T-helper 1 cell treated with Interleukin-12 subunit alpha and Interleukin-12 subunit beta and Interleukin-4 antibody, amounts not matched to agents 30 μg/mL and 1 μg/mL, for 36 hours (primary cell): ENCODE measurements around the gene RAB19.

Experiments
- H3K27ac Mint-ChIP-seq: one replicate; pipeline ENCODE4 v1.8.0; 2021; ENCODE audit warnings: mild to moderate bottlenecking, mixed read lengths
- H3K27me3 Mint-ChIP-seq: one replicate; pipeline ENCODE4 v1.8.0; 2021; ENCODE audit warnings: low read depth, mixed read lengths
- H3K36me3 Mint-ChIP-seq: one replicate; pipeline ENCODE4 v1.8.0; 2021; ENCODE audit warnings: low read depth, mixed read lengths
- H3K4me1 Mint-ChIP-seq: one replicate; pipeline ENCODE4 v1.8.0; 2021; ENCODE audit warnings: low read depth, mixed read lengths
- H3K4me3 Mint-ChIP-seq: one replicate; pipeline ENCODE4 v1.8.0; 2021; ENCODE audit warnings: mild to moderate bottlenecking, moderate library complexity, mixed read lengths
- H3K9me3 Mint-ChIP-seq: one replicate; pipeline ENCODE4 v1.8.0; 2021; ENCODE audit warnings: mixed read lengths

RAB19 gene

GRCh38 chr7:140418653-140419052 is 14.8 kb downstream of the RAB19 start:
- H3K4me1 Mint-ChIP-seq, result peaks cover 11% of the 10 kb centered on the region
- no peak overlapping the region for H3K4me3 Mint-ChIP-seq
- H3K27ac Mint-ChIP-seq, result no peak overlapping the region
- H3K27me3 Mint-ChIP-seq, result no peaks in the 10 kb centered on the region
- peaks cover 22% of the 10 kb centered on the region for H3K36me3 Mint-ChIP-seq
- H3K9me3 Mint-ChIP-seq, result no peaks in the 10 kb centered on the region

- no peaks in the 10 kb centered on the region for H3K9me3 Mint-ChIP-seq
- H3K4me3 Mint-ChIP-seq, result no peak overlapping the region
- peaks cover 8% of the 10 kb centered on the region for H3K36me3 Mint-ChIP-seq
- no peak overlapping the region for H3K27ac Mint-ChIP-seq
- peaks cover 9% of the 10 kb centered on the region for H3K4me1 Mint-ChIP-seq
- no peaks in the 10 kb centered on the region for H3K27me3 Mint-ChIP-seq
Measured at GRCh38 chr7:140421521-140421920, 17.7 kb downstream of the RAB19 start.

- Mint-ChIP-seq H3K27ac (no peak overlapping the region), H3K9me3 (no peaks in the 10 kb centered on the region), H3K36me3 (peaks cover 7% of the 10 kb centered on the region), H3K27me3 (no peaks in the 10 kb centered on the region), H3K4me3 (no peak overlapping the region), H3K4me1 (peaks cover 5% of the 10 kb centered on the region)
Measured at GRCh38 chr7:140423501-140423900, 19.6 kb downstream of the RAB19 start.

- Mint-ChIP-seq H3K36me3 (peaks cover 5% of the 10 kb centered on the region), H3K4me1 (no peaks in the 10 kb centered on the region), H3K27ac (no peak overlapping the region), H3K4me3 (no peak overlapping the region), H3K9me3 (no peaks in the 10 kb centered on the region), H3K27me3 (no peaks in the 10 kb centered on the region)
Measured at GRCh38 chr7:140425718-140426117, 21.9 kb downstream of the RAB19 start.

GRCh38 chr7:140426130-140426529 is 22.3 kb downstream of the RAB19 start:
- H3K27ac Mint-ChIP-seq, result no peak overlapping the region
- no peaks in the 10 kb centered on the region for H3K4me1 Mint-ChIP-seq
- H3K36me3 Mint-ChIP-seq, result peaks cover 5% of the 10 kb centered on the region
- H3K9me3 Mint-ChIP-seq, result no peaks in the 10 kb centered on the region
- H3K4me3 Mint-ChIP-seq, result no peak overlapping the region
- no peaks in the 10 kb centered on the region for H3K27me3 Mint-ChIP-seq

GRCh38 chr7:140433396-140433795 is 29.5 kb downstream of the RAB19 start:
- H3K4me3 Mint-ChIP-seq, result no peak overlapping the region
- no peaks in the 10 kb centered on the region for H3K27me3 Mint-ChIP-seq
- H3K27ac Mint-ChIP-seq, result no peak overlapping the region
- H3K36me3 Mint-ChIP-seq, result no peaks in the 10 kb centered on the region
- no peaks in the 10 kb centered on the region for H3K9me3 Mint-ChIP-seq
- no peaks in the 10 kb centered on the region for H3K4me1 Mint-ChIP-seq

- Mint-ChIP-seq H3K4me3 (no peak overlapping the region), H3K9me3 (no peaks in the 10 kb centered on the region), H3K4me1 (no peaks in the 10 kb centered on the region), H3K27ac (no peak overlapping the region), H3K27me3 (no peaks in the 10 kb centered on the region), H3K36me3 (no peaks in the 10 kb centered on the region)
Measured at GRCh38 chr7:140435252-140435895, 31.5 kb downstream of the RAB19 start.

DNA sequence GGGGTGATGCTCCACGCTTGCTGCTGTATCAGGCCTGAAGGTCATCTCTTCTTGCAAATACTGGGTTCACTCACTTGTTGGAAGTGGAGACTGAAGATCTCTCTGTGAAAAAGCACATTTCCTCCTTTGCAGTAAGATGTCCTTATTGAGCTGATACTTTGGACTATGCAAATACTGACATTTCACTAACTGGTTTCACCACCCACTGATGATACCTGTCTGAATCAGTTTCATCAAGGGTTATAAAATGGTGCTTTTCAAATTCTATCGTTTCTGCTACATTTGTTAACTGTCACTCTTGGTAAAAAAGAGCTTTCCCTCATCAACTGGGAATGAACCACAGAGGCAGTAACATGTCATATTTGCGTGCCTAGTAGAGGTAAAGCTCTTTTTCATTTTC is 35.5 kb downstream of the RAB19 start:
- no peaks in the 10 kb centered on the region for H3K36me3 Mint-ChIP-seq
- no peak overlapping the region for H3K27ac Mint-ChIP-seq
- no peaks in the 10 kb centered on the region for H3K27me3 Mint-ChIP-seq
- no peaks in the 10 kb centered on the region for H3K9me3 Mint-ChIP-seq
- H3K4me1 Mint-ChIP-seq, result peaks cover 5% of the 10 kb centered on the region
- no peak overlapping the region for H3K4me3 Mint-ChIP-seq

DNA sequence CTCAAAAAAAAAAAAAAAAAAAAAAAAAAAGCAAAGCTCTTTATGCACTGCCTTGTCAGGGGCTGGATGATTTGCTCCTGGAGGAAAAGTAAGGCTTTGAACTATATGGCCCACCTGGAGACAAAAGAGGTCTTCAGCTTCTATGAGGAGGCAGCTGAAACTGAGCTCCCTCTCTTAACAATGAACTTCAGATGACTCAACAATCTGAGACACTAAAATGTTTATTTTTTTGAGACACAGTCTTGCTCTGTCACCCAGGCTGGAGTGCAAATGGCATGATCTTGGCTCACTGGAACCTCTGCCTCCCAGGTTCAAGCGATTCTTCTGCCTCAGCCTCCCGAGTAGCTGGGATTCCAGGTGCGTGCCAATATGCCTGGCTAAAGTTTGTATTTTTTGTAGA is 36.7 kb downstream of the RAB19 start:
- Mint-ChIP-seq H3K9me3 (no peaks in the 10 kb centered on the region), H3K4me3 (no peak overlapping the region), H3K27ac (no peak overlapping the region), H3K4me1 (peaks cover 5% of the 10 kb centered on the region), H3K27me3 (no peaks in the 10 kb centered on the region), H3K36me3 (no peaks in the 10 kb centered on the region)

DNA sequence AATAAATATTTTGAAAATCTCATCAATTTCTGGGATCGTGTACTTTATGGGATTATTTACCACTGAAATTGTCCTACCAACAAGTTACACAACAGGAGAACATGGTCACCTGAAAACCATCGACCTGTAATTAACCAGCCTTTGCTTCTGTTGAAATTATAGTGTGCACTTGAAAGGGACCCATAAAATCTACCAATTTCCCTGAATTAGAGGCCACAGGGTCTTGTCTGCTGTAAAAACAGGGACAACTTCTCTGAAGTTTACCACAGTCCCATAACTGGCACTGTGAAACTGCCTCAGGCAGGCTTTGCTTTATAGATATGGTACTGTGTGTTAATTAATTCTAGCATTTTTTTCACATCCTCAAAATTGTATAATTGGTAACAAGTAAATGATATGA is 37.7 kb downstream of the RAB19 start:
- H3K27me3 Mint-ChIP-seq, result no peaks in the 10 kb centered on the region
- no peaks in the 10 kb centered on the region for H3K36me3 Mint-ChIP-seq
- peaks cover 5% of the 10 kb centered on the region for H3K4me1 Mint-ChIP-seq
- no peak overlapping the region for H3K4me3 Mint-ChIP-seq
- no peaks in the 10 kb centered on the region for H3K9me3 Mint-ChIP-seq
- H3K27ac Mint-ChIP-seq, result no peak overlapping the region

GRCh38 chr7:140446467-140446866 is 42.6 kb downstream of the RAB19 start:
- Mint-ChIP-seq H3K4me1 (peaks cover 26% of the 10 kb centered on the region), H3K36me3 (peaks cover 2% of the 10 kb centered on the region), H3K27ac (no peak overlapping the region), H3K4me3 (no peak overlapping the region), H3K27me3 (no peaks in the 10 kb centered on the region), H3K9me3 (no peaks in the 10 kb centered on the region)

GRCh38 chr7:140447841-140448240 is 44.0 kb downstream of the RAB19 start:
- no peaks in the 10 kb centered on the region for H3K27me3 Mint-ChIP-seq
- H3K4me3 Mint-ChIP-seq, result no peak overlapping the region
- H3K36me3 Mint-ChIP-seq, result peaks cover 10% of the 10 kb centered on the region
- no peaks in the 10 kb centered on the region for H3K9me3 Mint-ChIP-seq
- no peak overlapping the region for H3K27ac Mint-ChIP-seq
- H3K4me1 Mint-ChIP-seq, result peaks cover 32% of the 10 kb centered on the region

DNA sequence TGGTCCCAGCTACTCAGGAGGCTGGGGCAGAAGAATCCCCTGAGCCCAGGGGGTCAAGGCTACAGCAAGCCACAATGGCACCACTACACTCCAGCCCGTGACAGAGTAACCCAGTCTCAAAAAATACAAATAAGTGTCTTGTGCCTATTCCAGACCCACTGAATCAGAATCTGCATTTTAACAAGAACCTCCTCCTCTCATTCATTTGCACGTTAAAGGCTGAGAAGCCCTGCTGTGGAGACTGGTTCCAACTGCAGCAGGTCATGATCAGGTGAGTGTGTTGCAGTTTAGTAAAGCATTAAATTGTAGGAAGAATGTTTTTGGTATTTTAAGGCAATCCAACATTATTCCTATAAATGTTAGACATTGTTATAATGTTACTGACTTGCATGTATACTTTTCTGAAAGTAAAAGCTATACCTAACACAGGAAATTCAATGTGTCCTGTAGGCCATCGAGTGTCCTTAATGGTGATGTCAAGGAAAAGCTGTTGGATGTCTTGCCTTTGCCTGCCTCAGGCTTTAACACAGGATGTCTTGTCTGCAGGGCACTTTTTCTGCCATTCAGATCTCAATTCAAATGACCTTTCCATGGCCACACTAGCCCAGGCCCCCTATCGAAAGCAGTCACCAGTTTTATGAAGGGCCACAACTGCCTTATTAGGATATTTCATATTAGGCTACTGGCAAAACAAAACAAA is 45.1 kb downstream of the RAB19 start:
- Mint-ChIP-seq H3K9me3 (no peaks in the 10 kb centered on the region), H3K4me3 (no peak overlapping the region), H3K27ac (no peak overlapping the region), H3K4me1 (peaks cover 33% of the 10 kb centered on the region), H3K27me3 (no peaks in the 10 kb centered on the region), H3K36me3 (peaks cover 12% of the 10 kb centered on the region)

- no peak overlapping the region for H3K4me3 Mint-ChIP-seq
- no peak overlapping the region for H3K27ac Mint-ChIP-seq
- peaks cover 49% of the 10 kb centered on the region for H3K4me1 Mint-ChIP-seq
- no peaks in the 10 kb centered on the region for H3K9me3 Mint-ChIP-seq
- no peaks in the 10 kb centered on the region for H3K27me3 Mint-ChIP-seq
- H3K36me3 Mint-ChIP-seq, result peaks cover 35% of the 10 kb centered on the region
Measured at GRCh38 chr7:140451716-140452115, 47.9 kb downstream of the RAB19 start.

DNA sequence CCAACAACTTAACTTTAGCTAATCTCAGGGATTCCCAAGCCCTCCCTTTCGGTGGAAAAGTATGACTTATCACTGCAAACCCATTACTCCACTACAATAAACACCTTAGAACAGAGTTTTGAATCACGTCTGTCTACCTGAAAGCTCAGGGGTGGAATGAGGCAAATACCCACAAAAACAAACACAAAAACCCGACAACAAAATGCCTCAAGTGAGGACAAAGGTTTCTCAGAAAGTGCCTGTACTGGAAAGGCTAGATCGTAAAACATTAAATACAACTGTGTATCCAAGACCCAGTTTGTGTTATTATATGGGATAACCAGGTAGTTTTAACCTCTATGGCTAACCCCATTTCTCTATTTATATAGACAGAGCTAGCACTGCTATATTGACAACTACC is 49.4 kb downstream of the RAB19 start:
- H3K27ac Mint-ChIP-seq, result no peak overlapping the region
- H3K4me1 Mint-ChIP-seq, result peaks cover 41% of the 10 kb centered on the region
- no peaks in the 10 kb centered on the region for H3K27me3 Mint-ChIP-seq
- peaks cover 41% of the 10 kb centered on the region for H3K36me3 Mint-ChIP-seq
- H3K9me3 Mint-ChIP-seq, result no peaks in the 10 kb centered on the region
- no peak overlapping the region for H3K4me3 Mint-ChIP-seq
